Right atrium auricular region (tissue), 2 donors: ENCODE results near the gene BFAR. TPM values are rescaled to one million over a fixed set of nuclear protein-coding genes. Genes with fewer than 3 reads are reported as not detected.

ENCODE experiments used
- DNase-seq: peaks from one replicate; pipeline ENCODE4 v3.0.0-alpha.2; 2019; ENCODE audit warnings: low spot score
- H3K27ac ChIP-seq, 2 donors: fragments of 200-600 bp; sonication (generic); 1 replicate in 1 of 2; 2 replicates in 1 of 2; pipeline ENCODE4 v1.5.1; 2016 to 2019
- H3K27me3 ChIP-seq, 2 donors: fragments of 200-600 bp; sonication (generic); one replicate each; pipeline versions ENCODE4 v1.5.1 to v1.6.0; 2017 to 2019
- H3K36me3 ChIP-seq: fragments of 200-600 bp; sonication (generic); one replicate; pipeline ENCODE4 v1.5.1; 2016
- H3K4me1 ChIP-seq, 2 donors: fragments of 200-600 bp; sonication (generic); one replicate each; pipeline versions ENCODE4 v1.5.1 to v1.6.0; 2017 to 2019
- H3K4me3 ChIP-seq, 2 donors: fragments of 200-600 bp; sonication (generic); 1 replicate in 1 of 2; 2 replicates in 1 of 2; pipeline ENCODE4 v1.5.1; 2017 to 2019; ENCODE audit warnings: mild to moderate bottlenecking in 1 of 2, moderate library complexity in 1 of 2
- H3K9me3 ChIP-seq, 2 donors: fragments of 200-600 bp; sonication (generic); one replicate each; pipeline ENCODE4 v1.5.1; 2019
- CTCF ChIP-seq, 2 donors: fragments of 200-600 bp; sonication (generic); IDR thresholded peaks; one replicate each; pipeline ENCODE4 v1.5.1; 2019; ENCODE audit warnings: antibody characterized with exemption in 2 of 2
- total RNA-seq, 2 donors: library from RNA; depleted of rRNA; stranded (reverse); fragments of >200 nt; gene quantifications; one replicate each; pipeline ENCODE4 v1.1.0, GENCODE V29; 2016

The BFAR gene
- 10 to 100 TPM; 23.4 to 24.7 TPM for total RNA-seq

GRCh38 chr16:14632693-14633569 lies at the start of gene BFAR:
Gene BFAR, plus strand, starts transcription at chr16:14632951. Its CDS starts 11,396 bp downstream, at chr16:14644347.
- Histone ChIP-seq H3K4me3 (peak within 1 kb of the TSS; percentile 72 to 95), H3K27me3 (no peaks in the 10 kb centered on the region), H3K36me3 (peaks cover 7% of the 10 kb centered on the region), H3K4me1 (peaks cover 0 to 55% of the 10 kb centered on the region in 2 donors), H3K9me3 (no peaks in the 10 kb centered on the region), H3K27ac (peak within 1 kb of the TSS; percentile 96 to 97)
- TF ChIP-seq CTCF (IDR thresholded peaks at IDR 0.05): no peak
- peak; percentile 99 for DNase-seq

- Histone ChIP-seq H3K27ac (no peak overlapping the region), H3K4me3 (no peak overlapping the region), H3K27me3 (no peaks in the 10 kb centered on the region), H3K36me3 (peaks cover 51% of the 10 kb centered on the region), H3K4me1 (no peaks in the 10 kb centered on the region), H3K9me3 (no peaks in the 10 kb centered on the region)
- no peak for DNase-seq
- TF ChIP-seq CTCF (IDR thresholded peaks at IDR 0.05): no peak
Measured at GRCh38 chr16:14585287-14585686, 47.5 kb upstream of the BFAR start.

- peaks cover 51% of the 10 kb centered on the region for H3K36me3 ChIP-seq
- DNase-seq: no peak
- no peaks in the 10 kb centered on the region for H3K9me3 ChIP-seq
- no peak overlapping the region for H3K27ac ChIP-seq
- no peak for TF ChIP-seq CTCF (IDR thresholded peaks at IDR 0.05)
- H3K4me3 ChIP-seq: no peak overlapping the region
- H3K27me3 ChIP-seq: no peaks in the 10 kb centered on the region
- no peaks in the 10 kb centered on the region for H3K4me1 ChIP-seq
Measured at GRCh38 chr16:14586637-14587305, 46.0 kb upstream of the BFAR start.

GRCh38 chr16:14600164-14600563 lies 32.6 kb upstream of the BFAR start:
- peak; percentile 15 to 54 for TF ChIP-seq CTCF (IDR thresholded peaks at IDR 0.05)
- DNase-seq: no peak
- Histone ChIP-seq H3K36me3 (peaks cover 67% of the 10 kb centered on the region), H3K27me3 (no peaks in the 10 kb centered on the region), H3K4me1 (no peaks in the 10 kb centered on the region), H3K4me3 (no peak overlapping the region), H3K9me3 (no peaks in the 10 kb centered on the region), H3K27ac (no peak overlapping the region)

- Histone ChIP-seq H3K4me1 (no peaks in the 10 kb centered on the region), H3K4me3 (no peak overlapping the region), H3K27me3 (no peaks in the 10 kb centered on the region), H3K9me3 (no peaks in the 10 kb centered on the region), H3K36me3 (peaks cover 87% of the 10 kb centered on the region), H3K27ac (no peak overlapping the region)
- no peak for TF ChIP-seq CTCF (IDR thresholded peaks at IDR 0.05)
- DNase-seq: peak; percentile 38
Measured at GRCh38 chr16:14602443-14602963, 30.2 kb upstream of the BFAR start.
